HepG2 (cell line): ENCODE data around the gene C4orf36. TPM values are rescaled to one million over a fixed set of nuclear protein-coding genes. Genes with fewer than 3 reads are reported as not detected.
A peak's percentile ranks its signal among the peaks of the same experiment; 100 is the strongest.

Experiments
- CTCF ChIP-seq: sonication (generic); formaldehyde crosslinking; IDR thresholded peaks from 2 replicates; pipeline ENCODE4 v1.5.0; 2020; ENCODE audit warnings: mild to moderate bottlenecking, missing genetic modification reagents, moderate library complexity
- HMGXB3 ChIP-seq: sonication (generic); formaldehyde crosslinking; IDR thresholded peaks from 2 replicates; pipeline ENCODE4 v1.4.0; 2020; ENCODE audit warnings: missing genetic modification reagents, borderline replicate concordance
- KDM4B ChIP-seq: sonication (generic); formaldehyde crosslinking; IDR thresholded peaks from 2 replicates; pipeline ENCODE4 v1.4.0; 2020; ENCODE audit warnings: missing genetic modification reagents
- PRDM10 ChIP-seq: sonication (generic); formaldehyde crosslinking; IDR thresholded peaks from 2 replicates; pipeline ENCODE4 v1.4.0; 2020; ENCODE audit warnings: low read depth, missing genetic modification reagents
- SCMH1 ChIP-seq: sonication (generic); formaldehyde crosslinking; IDR thresholded peaks from 2 replicates; pipeline ENCODE4 v1.9.0; 2021; ENCODE audit warnings: missing genetic modification reagents, mild to moderate bottlenecking, borderline replicate concordance
- THAP9 ChIP-seq: sonication (generic); formaldehyde crosslinking; IDR thresholded peaks from 2 replicates; pipeline ENCODE4; 2020; ENCODE audit warnings: missing genetic modification reagents, mild to moderate bottlenecking, borderline replicate concordance
- ZBTB25 ChIP-seq: IDR thresholded peaks from 2 replicates; pipeline ENCODE4 v1.6.1; 2018; ENCODE audit warnings: missing genetic modification reagents
- ZFP36L1 ChIP-seq: sonication (generic); formaldehyde crosslinking; IDR thresholded peaks from 2 replicates; pipeline ENCODE4 v1.8.0; 2022; ENCODE audit warnings: mild to moderate bottlenecking, missing genetic modification reagents, moderate library complexity
- ZFP91 ChIP-seq: sonication (generic); formaldehyde crosslinking; IDR thresholded peaks from 2 replicates; pipeline ENCODE4 v1.9.0; 2022; ENCODE audit warnings: missing genetic modification reagents, mild to moderate bottlenecking, borderline replicate concordance
- ZNF883 ChIP-seq: sonication (generic); formaldehyde crosslinking; IDR thresholded peaks from 2 replicates; pipeline ENCODE4 v1.5.1; 2020; ENCODE audit warnings: mild to moderate bottlenecking, missing genetic modification reagents; ENCODE audit errors: not compliant biosample characterization
- polyA plus RNA-seq, 8 experiments: library from polyadenylated mRNA; depleted of rRNA in 3 of 8; stranded (reverse) in 7 of 8; unstranded in 1 of 8; fragments of >200 nt; fragmentation: Illumina TruSeq in 4 of 8; extraction: Trizol in 4 of 8; gene quantifications; 2 replicates each; pipeline versions ENCODE4 v1.2.1 to v1.2.3, GENCODE V29; 2011 to 2016; ENCODE audit warnings: low read depth in 4 of 8, missing spikeins in 1 of 8, mixed read lengths in 1 of 8; ENCODE audit not compliant: insufficient read depth in 1 of 8
- total RNA-seq, 5 experiments: library from RNA; depleted of rRNA; stranded (reverse); fragments of >200 nt; fragmentation: Illumina TruSeq; extraction: Trizol; gene quantifications; 2 replicates each; pipeline ENCODE4 v1.2.3, GENCODE V29; 2016; ENCODE audit warnings: low read depth in 1 of 5

C4orf36 gene
- total and polyA plus RNA-seq, 2 of the 13 experiments (the other 11 are each of a cell fraction or from before 2014, with no cell fraction given) = 0.63 TPM; not detected in 1

- TF ChIP-seq ZFP91 (peak; percentile 70), CTCF (peak; percentile 69), PRDM10 (CRISPR knock-in tag) (peak; percentile 82), HMGXB3 (no peak; the same call in 1 of the 2 replicates), ZNF883 (CRISPR knock-in tag) (no peak), THAP9 (no peak), ZBTB25 (CRISPR knock-in tag) (peak; percentile 77; the same call in 1 of the 2 replicates), KDM4B (peak; percentile 56; the same call in 1 of the 2 replicates), SCMH1 (CRISPR knock-in tag) (no peak), ZFP36L1 (CRISPR knock-in tag) (no peak)
These were observed 42.7 kb upstream of the C4orf36 start, which contains the start of gene AFF1 (continued) for GRCh38 chr4:86934771-86935565.
